HepG2 (cell line): Measurements from ENCODE around the gene TBC1D5. TPM values are rescaled to one million over a fixed set of nuclear protein-coding genes. Genes with fewer than 3 reads are reported as not detected.

Experiments
- ATAC-seq: fragments of 200-7000 bp; cut with Tn5 transposase; 3 replicates; pipeline ENCODE4 v1.9.1; 2020; ENCODE audit warnings: mild to moderate bottlenecking, moderate library complexity
- BruUV-seq: library from RNA; stranded (reverse); fragments of 400-500 nt; replicated peaks from 2 replicates; lab custom pipeline; 2021; lab: Mats Ljungman, UMichigan
- CTCF ChIA-PET: fragments of 300-600 bp; formaldehyde crosslinking; extraction: SDS; loops from one replicate; lab custom pipeline; 2021; ENCODE audit warnings: low total read pairs, inconsistent platforms, low intra/inter-chr PET ratio; lab: Yijun Ruan, JAX
- POLR2A ChIA-PET: fragments of 350-600 bp; sonication (Branson Sonifier 250); formaldehyde crosslinking; loops from one replicate; lab custom pipeline; 2020; ENCODE audit warnings: antibody characterized with exemption, inconsistent platforms; lab: Yijun Ruan, JAX
- DNase-seq: peaks from one replicate; pipeline ENCODE4 v3.0.0-alpha.2; 2015; ENCODE audit warnings: low spot score
- FAIRE-seq: peaks from 3 replicates; lab custom pipeline; 2011; peaks lifted over from hg19 to GRCh38; lab: Jason Lieb, UNC
- H2AFZ ChIP-seq: one replicate; pipeline ENCODE4 v1.6.1; 2011; ENCODE audit warnings: low read length, inconsistent platforms
- H3K27ac ChIP-seq: fragments of 300-600 bp; 3 replicates; pipeline ENCODE4 v1.8.0; 2011; ENCODE audit warnings: mixed run types, mild to moderate bottlenecking, mixed read lengths, low read length, inconsistent platforms; ENCODE audit not compliant: insufficient read depth; ENCODE audit errors: extremely low read length
- H3K27me3 ChIP-seq, 2 experiments: fragments of 200-600 bp in 1 of 2; 2 replicates in 1 of 2; 3 replicates in 1 of 2; pipeline versions ENCODE4 v1.6.0 to v1.8.0; 2011; ENCODE audit warnings: low read length in 2 of 2, mild to moderate bottlenecking in 2 of 2, moderate library complexity in 2 of 2, inconsistent platforms in 1 of 2; ENCODE audit not compliant: insufficient read depth in 2 of 2, control insufficient read depth in 1 of 2
- H3K36me3 ChIP-seq, 2 experiments: fragments of 200-600 bp in 1 of 2; replicated peaks in 1 of 2; 2 replicates in 1 of 2; 3 replicates in 1 of 2; pipeline versions ENCODE4 v1.5.1 to v1.8.0; 2011; ENCODE audit warnings: low read length in 2 of 2, inconsistent platforms in 1 of 2; ENCODE audit not compliant: insufficient read depth in 2 of 2, control insufficient read depth in 1 of 2
- H3K4me1 ChIP-seq: 2 replicates; pipeline ENCODE4 v1.5.1; 2012; ENCODE audit warnings: low read length, inconsistent platforms; ENCODE audit not compliant: insufficient read depth
- H3K4me2 ChIP-seq: 2 replicates; pipeline ENCODE4 v1.6.0; 2011; ENCODE audit warnings: low read depth, low read length, inconsistent platforms
- H3K4me3 ChIP-seq, 3 experiments: fragments of 200-600 bp in 1 of 3; sonication (generic), shearing (Covaris generic) in 1 of 3; replicated peaks in 1 of 3; 2 replicates each; pipeline ENCODE4 v1.5.1; 2011 to 2016; ENCODE audit warnings: low read length in 3 of 3, inconsistent platforms in 2 of 3, low read depth in 2 of 3, mild to moderate bottlenecking in 2 of 3, control low read depth in 1 of 3, mixed read lengths in 1 of 3; ENCODE audit not compliant: insufficient read depth in 1 of 3
- H3K79me2 ChIP-seq: one replicate; pipeline ENCODE4 v1.6.1; 2011; ENCODE audit warnings: low read length, inconsistent platforms; ENCODE audit not compliant: insufficient read depth
- H3K9ac ChIP-seq: 2 replicates; pipeline ENCODE4 v1.6.0; 2011; ENCODE audit warnings: mild to moderate bottlenecking, low read depth, low read length, inconsistent platforms; ENCODE audit not compliant: insufficient read depth
- H3K9me3 ChIP-seq: 2 replicates; pipeline ENCODE4 v1.5.1; 2012; ENCODE audit warnings: mild to moderate bottlenecking, low read length
- H4K20me1 ChIP-seq: 2 replicates; pipeline ENCODE4 v1.6.0; 2011; ENCODE audit warnings: inconsistent platforms, mild to moderate bottlenecking, low read length, moderate library complexity; ENCODE audit not compliant: insufficient read depth
- EEA1 ChIP-seq: sonication (generic); formaldehyde crosslinking; IDR thresholded peaks from 2 replicates; pipeline ENCODE4 v1.5.1; 2020; ENCODE audit warnings: mild to moderate bottlenecking, missing genetic modification reagents, borderline replicate concordance
- ELF4 ChIP-seq: sonication (generic); formaldehyde crosslinking; IDR thresholded peaks from 2 replicates; pipeline ENCODE4 v1.5.0; 2020; ENCODE audit warnings: missing genetic modification reagents, mild to moderate bottlenecking, moderate library complexity, borderline replicate concordance
- FOXO4 ChIP-seq: sonication (generic); formaldehyde crosslinking; conservative IDR thresholded peaks from 2 replicates; pipeline ENCODE4 v1.8.1; 2023; ENCODE audit warnings: missing genetic modification reagents
- FOXP1 ChIP-seq, 2 experiments: fragments of 450-650 bp in 1 of 2; IDR thresholded peaks; 2 replicates each; pipeline ENCODE4 v1.6.1; 2017 to 2018; ENCODE audit warnings: antibody characterized with exemption in 1 of 2
- MEIS1 ChIP-seq: sonication (generic); formaldehyde crosslinking; IDR thresholded peaks from 2 replicates; pipeline ENCODE4 v1.9.0; 2021; ENCODE audit warnings: mild to moderate bottlenecking, missing genetic modification reagents, moderate library complexity, borderline replicate concordance
- TBL1XR1 ChIP-seq: fragments of 150-350 bp; IDR thresholded peaks from 2 replicates; pipeline ENCODE4 v1.6.1; 2014; ENCODE audit warnings: borderline replicate concordance, low read length; ENCODE audit not compliant: partially characterized antibody
- ZNF614 ChIP-seq: IDR thresholded peaks from 2 replicates; pipeline ENCODE4 v1.6.1; 2018; ENCODE audit warnings: missing biosample characterization, missing genetic modification reagents, inconsistent platforms, borderline replicate concordance
- ZNF746 ChIP-seq: sonication (generic); formaldehyde crosslinking; IDR thresholded peaks from 2 replicates; pipeline ENCODE4 v1.8.0; 2022; ENCODE audit warnings: mild to moderate bottlenecking, missing genetic modification reagents
- ZNF850 ChIP-seq: sonication (generic); formaldehyde crosslinking; conservative IDR thresholded peaks from 2 replicates; pipeline ENCODE4 v1.9.0; 2021; ENCODE audit warnings: mild to moderate bottlenecking, missing genetic modification reagents
- WGBS: methylation state at CpG from one replicate; pipeline ENCODE4 v1.1.6; 2017; ENCODE audit warnings: low lambda C conversion rate; 5-methylcytosine and 5-hydroxymethylcytosine counted together
- in situ Hi-C: cut with HindIII; loops from 2 replicates; pipeline ENCODE4 v1.10.0; 2017; ENCODE audit warnings: low pct_unique_long_range_greater_than_20kb; ENCODE audit not compliant: extremely low pct_ligation_motif_present
- intact Hi-C: fragments of 100-400 bp; cut with micrococcal nuclease; formaldehyde crosslinking; loops from one replicate; pipeline ENCODE4 v1.10.0; 2022; ENCODE audit not compliant: unreplicated experiment
- polyA plus RNA-seq, 8 experiments: library from polyadenylated mRNA; depleted of rRNA in 3 of 8; stranded (reverse) in 7 of 8; unstranded in 1 of 8; fragments of >200 nt; fragmentation: Illumina TruSeq in 4 of 8; extraction: Trizol in 4 of 8; gene quantifications; 2 replicates each; pipeline versions ENCODE4 v1.2.1 to v1.2.3, GENCODE V29; 2011 to 2016; ENCODE audit warnings: low read depth in 4 of 8, missing spikeins in 1 of 8, mixed read lengths in 1 of 8; ENCODE audit not compliant: insufficient read depth in 1 of 8
- total RNA-seq, 5 experiments: library from RNA; depleted of rRNA; stranded (reverse); fragments of >200 nt; fragmentation: Illumina TruSeq; extraction: Trizol; gene quantifications; 2 replicates each; pipeline ENCODE4 v1.2.3, GENCODE V29; 2016; ENCODE audit warnings: low read depth in 1 of 5
- TF ChIP-seq, protein P1 (sequence below): sonication (generic); formaldehyde crosslinking; IDR thresholded peaks from 2 replicates; pipeline ENCODE4 v1.4.0; 2020; ENCODE audit warnings: missing genetic modification reagents
- TF ChIP-seq, protein P2 (sequence below): sonication (generic); formaldehyde crosslinking; IDR thresholded peaks from 2 replicates; pipeline ENCODE4 v1.4.0; 2020; ENCODE audit warnings: mild to moderate bottlenecking, missing genetic modification reagents

The TBC1D5 gene
- total and polyA plus RNA-seq, 2 of the 13 experiments (the other 11 are each of a cell fraction or from before 2014, with no cell fraction given), result 19.2 to 33.3 TPM

GRCh38 chr3:17581421-17582080 lies 160.9 kb downstream of the TBC1D5 start (continued):
- no peak for TF ChIP-seq FOXP1 (IDR thresholded peaks at IDR 0.05)
- TF ChIP-seq FOXP1 (CRISPR knock-in tag; IDR thresholded peaks at IDR 0.05), result no peak
- TF ChIP-seq, protein P1, sequence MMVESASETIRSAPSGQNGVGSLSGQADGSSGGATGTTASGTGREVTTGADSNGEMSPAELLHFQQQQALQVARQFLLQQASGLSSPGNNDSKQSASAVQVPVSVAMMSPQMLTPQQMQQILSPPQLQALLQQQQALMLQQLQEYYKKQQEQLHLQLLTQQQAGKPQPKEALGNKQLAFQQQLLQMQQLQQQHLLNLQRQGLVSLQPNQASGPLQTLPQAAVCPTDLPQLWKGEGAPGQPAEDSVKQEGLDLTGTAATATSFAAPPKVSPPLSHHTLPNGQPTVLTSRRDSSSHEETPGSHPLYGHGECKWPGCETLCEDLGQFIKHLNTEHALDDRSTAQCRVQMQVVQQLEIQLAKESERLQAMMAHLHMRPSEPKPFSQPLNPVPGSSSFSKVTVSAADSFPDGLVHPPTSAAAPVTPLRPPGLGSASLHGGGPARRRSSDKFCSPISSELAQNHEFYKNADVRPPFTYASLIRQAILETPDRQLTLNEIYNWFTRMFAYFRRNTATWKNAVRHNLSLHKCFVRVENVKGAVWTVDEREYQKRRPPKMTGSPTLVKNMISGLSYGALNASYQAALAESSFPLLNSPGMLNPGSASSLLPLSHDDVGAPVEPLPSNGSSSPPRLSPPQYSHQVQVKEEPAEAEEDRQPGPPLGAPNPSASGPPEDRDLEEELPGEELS (CRISPR knock-in tag), result no peak
- no peak for TF ChIP-seq ZNF746
- TF ChIP-seq TBL1XR1, result no peak
- no peak for TF ChIP-seq MEIS1 (CRISPR knock-in tag)
- no peak for TF ChIP-seq ELF4
- no peak for TF ChIP-seq ZNF614

- BruUV-seq, result no TSS peak
- intact Hi-C loops, result no loop called here
- no peak overlapping the region for H3K4me2 ChIP-seq
- no peaks in the 10 kb centered on the region for H3K4me1 ChIP-seq
- H2AFZ ChIP-seq, result no peak overlapping the region
- H3K27ac ChIP-seq, result no peak overlapping the region
- H3K36me3 ChIP-seq, result no peaks in the 10 kb centered on the region
- ATAC-seq (no peak), DNase-seq (no peak), FAIRE-seq (no peak)
- in situ Hi-C loops, result no loop called here
- no peaks in the 10 kb centered on the region for H3K27me3 ChIP-seq
- 97% methylated on average over 4 of the region's 4 CpGs for WGBS
- no peaks in the 10 kb centered on the region for H3K9me3 ChIP-seq
- CTCF ChIA-PET, result no interaction called here
- H3K79me2 ChIP-seq, result no peaks in the 10 kb centered on the region
- no peaks in the 10 kb centered on the region for H4K20me1 ChIP-seq
- H3K9ac ChIP-seq, result no peak overlapping the region
- POLR2A ChIA-PET, result no interaction called here
- H3K4me3 ChIP-seq, result no peak overlapping the region
- TF ChIP-seq FOXO4 (CRISPR knock-in tag) (no peak), EEA1 (CRISPR knock-in tag) (no peak), ELF4 (no peak), ZNF850 (no peak)
- TF ChIP-seq, protein P2, sequence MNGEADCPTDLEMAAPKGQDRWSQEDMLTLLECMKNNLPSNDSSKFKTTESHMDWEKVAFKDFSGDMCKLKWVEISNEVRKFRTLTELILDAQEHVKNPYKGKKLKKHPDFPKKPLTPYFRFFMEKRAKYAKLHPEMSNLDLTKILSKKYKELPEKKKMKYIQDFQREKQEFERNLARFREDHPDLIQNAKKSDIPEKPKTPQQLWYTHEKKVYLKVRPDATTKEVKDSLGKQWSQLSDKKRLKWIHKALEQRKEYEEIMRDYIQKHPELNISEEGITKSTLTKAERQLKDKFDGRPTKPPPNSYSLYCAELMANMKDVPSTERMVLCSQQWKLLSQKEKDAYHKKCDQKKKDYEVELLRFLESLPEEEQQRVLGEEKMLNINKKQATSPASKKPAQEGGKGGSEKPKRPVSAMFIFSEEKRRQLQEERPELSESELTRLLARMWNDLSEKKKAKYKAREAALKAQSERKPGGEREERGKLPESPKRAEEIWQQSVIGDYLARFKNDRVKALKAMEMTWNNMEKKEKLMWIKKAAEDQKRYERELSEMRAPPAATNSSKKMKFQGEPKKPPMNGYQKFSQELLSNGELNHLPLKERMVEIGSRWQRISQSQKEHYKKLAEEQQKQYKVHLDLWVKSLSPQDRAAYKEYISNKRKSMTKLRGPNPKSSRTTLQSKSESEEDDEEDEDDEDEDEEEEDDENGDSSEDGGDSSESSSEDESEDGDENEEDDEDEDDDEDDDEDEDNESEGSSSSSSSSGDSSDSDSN (CRISPR knock-in tag), result no peak
Observed at GRCh38 chr3:17580901-17581300, 161.5 kb downstream of the TBC1D5 start.
